ENCODE results near the gene FANCD2OS.

DNA sequence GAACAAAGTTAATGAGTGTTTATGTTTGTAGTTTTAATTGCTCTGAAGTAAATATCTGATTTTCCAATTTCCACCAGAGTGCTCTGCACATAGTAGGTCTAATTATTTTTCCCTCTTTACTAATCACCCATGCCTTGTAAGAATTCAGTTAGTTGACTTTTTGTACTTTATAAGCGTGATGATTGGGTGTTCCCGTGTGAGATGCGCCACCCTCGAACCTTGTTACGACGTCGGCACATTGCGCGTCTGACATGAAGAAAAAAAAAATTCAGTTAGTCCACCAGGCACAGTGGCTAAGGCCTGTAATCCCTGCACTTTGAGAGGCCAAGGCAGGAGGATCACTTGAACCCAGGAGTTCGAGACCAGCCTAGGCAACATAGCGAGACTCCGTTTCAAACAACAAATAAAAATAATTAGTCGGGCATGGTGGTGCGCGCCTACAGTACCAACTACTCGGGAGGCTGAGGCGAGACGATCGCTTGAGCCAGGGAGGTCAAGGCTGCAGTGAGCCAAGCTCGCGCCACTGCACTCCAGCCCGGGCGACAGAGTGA is 33.0 kb upstream of the FANCD2OS start:
- TF ChIP-seq FOXM1 (IDR thresholded peaks at IDR 0.05; ENCODE audit: borderline replicate concordance): no peak
- TF ChIP-seq FOXK2 (IDR thresholded peaks at IDR 0.05): no peak
- TF ChIP-seq SUZ12 (IDR thresholded peaks at IDR 0.05): no peak
- TF ChIP-seq FOXA1 (IDR thresholded peaks at IDR 0.05): no peak
- TF ChIP-seq HDGF (IDR thresholded peaks at IDR 0.05; ENCODE audit: borderline replicate concordance): no peak
- TF ChIP-seq TARDBP (IDR thresholded peaks at IDR 0.05): no peak

Measured in HEK293T (cell line).